HG03439 (cell line): ENCODE data around the gene CDK5RAP1.
"Not testable (repeated sequence)": the region's sequence is repeated elsewhere in the genome, so short reads cannot be mapped to it uniquely, and the experiment has no call there.

Experiments used
- ATAC-seq: cut with Tn5 transposase; IDR thresholded peaks from one replicate; pipeline ENCODE4 v1.9.1; 2021; ENCODE audit warnings: mild to moderate bottlenecking, moderate library complexity; ENCODE audit not compliant: unreplicated experiment

CDK5RAP1 gene

GRCh38 chr20:33419140-33419974, 18.0 kb upstream of the CDK5RAP1 start:
- ATAC-seq: no peak

DNA sequence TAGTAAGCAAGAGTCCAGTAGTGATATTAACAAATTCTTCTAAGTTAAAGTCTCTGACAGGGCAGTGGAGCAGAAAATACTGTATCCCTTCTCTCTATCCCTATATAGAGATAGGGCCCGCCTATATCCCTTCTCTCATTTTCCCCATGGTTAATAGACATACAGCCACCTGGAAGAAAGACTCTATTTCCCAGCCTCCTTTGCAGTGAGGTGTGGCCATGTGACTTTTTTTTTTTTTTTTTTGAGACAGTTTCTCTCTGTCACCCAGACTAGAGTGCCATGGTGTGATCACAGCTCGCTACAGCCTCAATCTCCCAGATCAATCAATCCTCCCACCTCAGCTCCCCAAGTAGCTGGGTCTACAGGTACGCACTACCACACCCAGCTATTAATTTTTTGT, 16.7 kb upstream of the CDK5RAP1 start:
- ATAC-seq: no peak

- no peak for ATAC-seq
Measured at GRCh38 chr20:33415948-33416347, 14.6 kb upstream of the CDK5RAP1 start.

DNA sequence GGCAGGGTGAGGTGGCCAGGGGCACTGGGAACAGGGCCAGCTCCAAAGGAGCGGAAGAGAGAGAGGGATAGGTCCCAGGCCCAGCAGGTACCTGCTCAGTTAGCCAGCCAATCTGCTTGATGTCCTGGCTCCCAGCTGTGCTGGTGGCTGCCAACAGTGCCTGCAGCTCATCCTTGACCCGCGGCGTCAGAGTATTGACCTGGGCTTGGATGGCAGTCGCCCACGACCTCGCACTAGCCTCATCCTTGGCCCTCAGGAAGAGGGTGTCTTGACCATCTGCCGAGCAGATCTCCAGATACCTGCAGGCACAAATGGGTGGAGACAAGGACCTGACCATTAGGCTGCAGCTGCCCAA, 11.1 kb upstream of the CDK5RAP1 start:
- no peak for ATAC-seq

- no peak for ATAC-seq
Measured at GRCh38 chr20:33411711-33412483, 10.6 kb upstream of the CDK5RAP1 start.

DNA sequence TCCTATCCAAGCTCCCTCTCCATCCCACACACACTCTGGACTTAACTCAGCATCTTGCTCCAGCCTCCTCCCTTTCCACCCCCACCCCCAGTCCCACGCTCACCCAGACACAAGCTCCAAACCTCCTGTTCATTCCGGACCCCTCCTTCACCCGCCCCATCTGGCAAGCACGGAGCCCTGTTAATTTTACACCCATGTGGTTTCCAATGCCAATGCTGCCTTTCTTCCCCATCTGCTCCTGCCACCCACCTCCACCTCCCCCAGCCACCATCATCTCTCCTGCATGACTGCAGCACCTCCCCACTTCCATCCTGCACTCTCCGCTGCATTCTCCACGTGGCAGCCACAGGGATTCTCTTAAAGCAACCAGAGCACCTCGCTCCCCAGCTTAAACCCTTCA, 9.9 kb upstream of the CDK5RAP1 start:
- ATAC-seq: no peak

DNA sequence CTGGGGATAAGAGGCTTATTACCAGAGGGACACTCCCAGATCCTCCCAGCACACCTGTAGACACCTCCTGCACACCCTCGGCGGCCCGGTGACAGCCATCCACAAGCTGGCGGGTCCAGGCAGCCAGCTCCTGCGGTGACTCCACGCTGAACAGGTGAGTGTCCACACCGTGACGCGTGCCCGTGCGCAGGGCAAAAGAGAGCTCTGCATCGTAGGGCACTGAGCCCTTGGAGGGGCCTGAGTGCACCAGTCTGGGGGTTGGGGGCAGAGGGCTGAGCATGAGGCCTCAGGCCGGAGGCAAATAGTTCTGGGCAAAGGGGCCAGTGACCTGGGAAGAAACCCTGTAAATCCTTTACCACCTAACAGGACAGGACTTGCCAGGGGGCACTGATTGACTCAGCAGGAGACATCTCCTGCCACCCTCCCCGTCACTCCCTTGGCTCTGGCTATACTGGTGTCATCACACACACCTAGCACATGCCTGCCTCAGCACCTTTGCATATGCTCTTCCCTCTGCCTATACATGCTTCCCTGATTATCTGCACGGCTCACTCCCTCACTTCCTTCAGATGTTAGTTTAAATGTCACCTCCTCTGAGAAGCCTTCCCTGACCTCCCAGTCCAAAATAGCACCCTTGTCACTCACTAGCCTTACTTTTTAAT, 8.9 kb upstream of the CDK5RAP1 start:
- ATAC-seq: no peak

DNA sequence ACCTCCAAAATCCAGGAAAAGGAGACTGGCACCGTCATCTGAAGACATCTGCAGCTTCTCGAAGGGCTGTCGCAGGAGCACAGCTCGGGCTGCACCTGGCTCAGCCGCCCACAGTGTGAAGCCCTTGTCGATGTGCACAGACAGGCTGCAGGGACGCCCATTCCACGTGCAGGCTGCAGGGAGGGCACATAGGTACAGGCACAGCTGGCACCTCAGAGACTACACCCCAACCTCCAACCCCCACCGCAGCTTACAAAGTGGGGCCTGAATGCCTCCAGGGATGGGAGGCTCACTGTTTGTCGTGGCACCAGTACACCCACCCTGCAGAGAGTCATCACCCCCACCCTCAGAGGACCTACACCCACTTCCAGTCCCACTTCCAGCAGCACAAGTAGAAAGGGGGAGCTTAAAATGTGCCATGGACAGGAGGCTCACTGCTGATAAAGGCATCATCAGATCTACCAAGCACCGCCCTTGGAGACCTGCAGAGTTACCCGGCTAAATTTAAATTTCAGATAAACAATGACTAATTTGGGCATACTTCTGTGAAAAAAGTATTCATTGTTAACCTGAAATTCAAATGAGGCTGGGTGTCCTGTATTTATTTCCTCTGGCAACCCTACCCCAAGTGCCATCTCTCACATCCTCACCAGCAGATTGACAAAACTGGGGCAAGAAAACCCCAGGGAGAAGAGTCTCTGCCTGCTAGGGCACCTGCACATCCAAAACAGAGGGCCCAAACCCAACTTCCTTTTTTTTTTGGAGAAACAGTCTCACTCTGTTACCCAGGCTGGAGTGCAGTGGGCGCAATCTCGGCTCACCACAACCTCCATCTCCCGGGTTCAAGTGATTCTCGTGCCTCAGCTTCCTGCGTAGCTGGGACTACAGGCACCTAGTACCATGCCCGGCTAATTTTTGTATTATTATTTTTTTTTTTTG, 7.7 kb upstream of the CDK5RAP1 start:
- ATAC-seq: no peak

DNA sequence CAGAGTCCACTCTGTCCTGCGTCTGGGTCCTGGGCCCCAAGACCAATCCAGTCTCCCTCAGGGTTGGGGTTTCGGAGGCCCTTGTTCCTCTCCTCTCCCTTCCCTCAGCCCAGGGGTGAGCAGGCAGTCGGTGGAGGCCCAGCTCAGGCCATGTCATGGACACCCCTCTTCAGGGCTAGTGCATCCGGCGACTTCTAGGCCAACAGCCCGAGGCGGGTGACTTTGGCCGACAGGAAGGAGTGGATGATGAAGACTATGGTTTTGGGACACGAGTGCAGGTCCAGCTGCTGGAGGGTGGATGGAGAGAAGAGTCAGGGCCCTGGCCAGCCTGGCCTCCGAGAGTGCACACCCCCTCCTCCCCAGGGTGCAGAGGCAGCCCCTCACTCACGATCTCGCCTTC, 7.0 kb upstream of the CDK5RAP1 start:
- ATAC-seq: no peak

DNA sequence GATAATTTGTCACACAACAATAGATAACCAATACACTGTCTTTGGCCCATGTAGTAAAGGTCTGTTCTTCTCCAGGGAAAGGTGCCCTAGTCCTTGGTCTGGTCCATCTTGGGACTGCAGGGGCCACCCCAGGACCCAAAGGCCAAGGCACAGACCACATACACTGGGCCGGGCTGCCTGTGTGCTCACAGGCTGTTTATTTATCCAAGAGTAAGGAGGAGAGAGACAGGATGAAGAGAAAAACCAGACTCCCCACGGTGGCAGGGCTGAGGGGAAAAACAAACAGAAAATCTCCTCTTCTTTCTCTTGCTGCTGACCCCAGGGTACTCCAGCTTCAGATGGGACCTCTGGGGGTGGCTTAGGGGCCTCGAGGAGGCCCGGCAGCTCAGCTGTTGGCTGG, 6.5 kb upstream of the CDK5RAP1 start:
- ATAC-seq: no peak

DNA sequence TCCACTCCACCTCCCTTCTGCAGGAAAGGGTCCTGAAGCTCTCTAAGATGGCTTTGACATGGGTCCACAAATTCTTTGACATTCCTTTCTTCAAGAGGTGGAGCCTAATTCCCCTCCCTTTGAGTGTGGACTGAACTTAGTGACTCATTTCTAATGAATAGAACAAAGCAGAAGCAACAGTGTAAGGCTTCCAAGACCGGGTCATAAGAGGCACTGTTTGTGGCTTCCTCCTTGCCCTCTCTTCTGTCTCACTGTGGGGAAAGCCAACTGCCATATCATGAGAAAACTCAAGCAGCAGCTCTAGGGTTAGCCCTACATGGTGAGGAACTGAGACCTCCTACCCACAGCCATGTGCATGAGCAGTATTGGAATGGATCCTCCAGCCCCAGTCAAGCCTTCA, 5.9 kb upstream of the CDK5RAP1 start:
- no peak for ATAC-seq

DNA sequence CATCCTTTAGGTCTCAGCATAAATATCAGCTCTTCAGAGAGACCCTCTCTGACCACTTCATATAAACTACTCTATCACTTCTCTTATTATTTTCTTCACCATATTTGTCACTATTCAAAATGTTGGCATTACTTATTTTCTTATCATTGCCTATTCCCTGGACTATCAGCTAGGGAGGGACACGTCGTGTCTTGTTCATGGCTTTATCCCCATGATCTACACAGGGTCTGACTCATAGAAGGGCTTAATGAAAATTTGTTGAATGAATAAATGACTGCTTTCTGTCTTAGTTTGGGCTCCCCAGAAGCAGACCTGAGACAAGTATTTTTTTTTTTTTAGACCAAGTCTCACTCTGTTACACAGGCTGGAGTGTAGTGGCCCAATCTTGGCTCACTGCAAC, 3.0 kb upstream of the CDK5RAP1 start:
- no peak for ATAC-seq

GRCh38 chr20:33401921-33402369, 626 bp upstream of the CDK5RAP1 start:
- ATAC-seq: no peak

DNA sequence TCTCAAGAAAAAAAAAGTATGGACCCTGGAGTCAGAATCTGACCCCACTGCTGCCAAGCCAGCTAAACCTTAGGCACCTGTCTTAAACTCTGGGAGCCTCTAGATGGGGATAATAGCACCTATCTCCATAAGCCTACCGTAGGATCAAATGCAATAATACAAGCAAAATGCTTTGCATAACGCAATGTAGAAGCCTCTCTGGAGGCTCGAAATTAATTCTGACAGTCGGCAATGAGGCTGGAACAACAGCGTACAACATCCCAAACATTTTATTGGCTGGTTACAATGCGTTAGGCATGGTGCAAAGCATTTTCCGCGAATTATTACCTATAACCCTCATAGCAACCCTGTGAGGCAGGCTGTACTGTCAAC, 521 bp downstream of the CDK5RAP1 start:
- peak; percentile 25 for ATAC-seq

- ATAC-seq: no peak
Measured at GRCh38 chr20:33399924-33400323, 1.4 kb downstream of the CDK5RAP1 start.

GRCh38 chr20:33394718-33395117, 6.6 kb downstream of the CDK5RAP1 start:
- no peak for ATAC-seq

DNA sequence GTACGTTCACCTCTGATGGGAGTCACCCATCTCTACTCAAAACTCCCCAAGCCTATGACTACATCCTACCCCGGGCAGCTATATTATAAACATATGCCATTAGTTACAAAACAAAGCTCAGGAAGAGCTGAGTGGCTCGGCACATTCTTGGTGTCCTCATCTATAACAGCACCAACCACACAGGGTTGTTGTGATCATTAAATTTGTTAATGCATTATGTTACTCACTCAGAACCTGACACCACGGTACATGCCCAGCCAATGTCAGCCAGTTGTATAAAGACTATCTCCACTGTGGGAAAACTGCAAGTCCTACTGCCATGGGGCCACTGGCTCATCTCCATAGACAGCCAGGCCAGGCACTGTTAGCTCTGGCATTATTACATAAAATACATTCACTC, 7.7 kb downstream of the CDK5RAP1 start:
- ATAC-seq: no peak

GRCh38 chr20:33391722-33392415, 9.4 kb downstream of the CDK5RAP1 start:
- no peak for ATAC-seq

GRCh38 chr20:33389326-33389725, 12.0 kb downstream of the CDK5RAP1 start:
- not testable (repeated sequence) for ATAC-seq

GRCh38 chr20:33388268-33388667, 13.1 kb downstream of the CDK5RAP1 start:
- ATAC-seq: no peak
